DOHH2 (cell line): ENCODE measurements around the gene ZFYVE1.

Experiments
- EZH2phosphoT487 ChIP-seq: fragments of 200-600 bp; sonication (generic); IDR thresholded peaks from 2 replicates; pipeline ENCODE4 v1.6.1; 2017; ENCODE audit warnings: borderline replicate concordance, mild to moderate bottlenecking, antibody characterized with exemption, low read length, moderate library complexity, mixed read lengths
- TF ChIP-seq, protein P1 (sequence below): fragments of 200-600 bp; sonication (generic); IDR thresholded peaks from one replicate; pipeline ENCODE4 v1.5.1; 2014; ENCODE audit warnings: antibody characterized with exemption, mild to moderate bottlenecking, low read depth, low read length; ENCODE audit not compliant: poor library complexity, severe bottlenecking

DNA sequence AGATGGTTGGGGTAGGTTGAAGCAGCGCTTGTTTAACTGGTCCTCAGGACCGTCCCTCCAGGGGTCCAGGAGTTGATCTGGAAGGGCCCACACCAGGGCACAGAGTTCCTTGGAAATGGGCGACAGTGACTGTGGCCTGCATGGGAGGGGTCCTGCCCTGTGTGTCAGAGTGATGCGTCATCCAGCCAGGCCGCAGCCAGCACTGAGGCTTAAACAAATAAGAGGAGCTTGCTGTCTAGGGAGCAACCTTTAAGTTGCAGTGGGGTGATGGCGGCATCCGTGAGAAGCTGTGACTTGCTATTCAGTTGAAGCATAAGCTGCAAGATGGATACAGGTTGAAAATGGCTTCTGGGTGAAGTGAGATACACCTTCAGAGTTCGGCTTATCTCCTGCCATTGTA lies 80.4 kb downstream of the ZFYVE1 start:
- TF ChIP-seq, protein P1, sequence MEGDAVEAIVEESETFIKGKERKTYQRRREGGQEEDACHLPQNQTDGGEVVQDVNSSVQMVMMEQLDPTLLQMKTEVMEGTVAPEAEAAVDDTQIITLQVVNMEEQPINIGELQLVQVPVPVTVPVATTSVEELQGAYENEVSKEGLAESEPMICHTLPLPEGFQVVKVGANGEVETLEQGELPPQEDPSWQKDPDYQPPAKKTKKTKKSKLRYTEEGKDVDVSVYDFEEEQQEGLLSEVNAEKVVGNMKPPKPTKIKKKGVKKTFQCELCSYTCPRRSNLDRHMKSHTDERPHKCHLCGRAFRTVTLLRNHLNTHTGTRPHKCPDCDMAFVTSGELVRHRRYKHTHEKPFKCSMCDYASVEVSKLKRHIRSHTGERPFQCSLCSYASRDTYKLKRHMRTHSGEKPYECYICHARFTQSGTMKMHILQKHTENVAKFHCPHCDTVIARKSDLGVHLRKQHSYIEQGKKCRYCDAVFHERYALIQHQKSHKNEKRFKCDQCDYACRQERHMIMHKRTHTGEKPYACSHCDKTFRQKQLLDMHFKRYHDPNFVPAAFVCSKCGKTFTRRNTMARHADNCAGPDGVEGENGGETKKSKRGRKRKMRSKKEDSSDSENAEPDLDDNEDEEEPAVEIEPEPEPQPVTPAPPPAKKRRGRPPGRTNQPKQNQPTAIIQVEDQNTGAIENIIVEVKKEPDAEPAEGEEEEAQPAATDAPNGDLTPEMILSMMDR, result no peak
- TF ChIP-seq EZH2phosphoT487, result no peak
